AG10803 (cell line): ENCODE measurements around the gene EPAS1.

ENCODE experiments used
- DNase-seq: peaks from one replicate; pipeline ENCODE4 v3.0.0; 2010; ENCODE audit warnings: low read depth
- H3K4me3 ChIP-seq: 2 replicates; pipeline ENCODE4 v1.5.1; 2011; ENCODE audit warnings: mild to moderate bottlenecking, low read length, control low read depth
- TF ChIP-seq, protein P1 (sequence below): conservative IDR thresholded peaks from 2 replicates; pipeline ENCODE4 v1.5.1; 2011; ENCODE audit warnings: mild to moderate bottlenecking, low read length, control low read depth, inconsistent platforms

Gene EPAS1

DNA sequence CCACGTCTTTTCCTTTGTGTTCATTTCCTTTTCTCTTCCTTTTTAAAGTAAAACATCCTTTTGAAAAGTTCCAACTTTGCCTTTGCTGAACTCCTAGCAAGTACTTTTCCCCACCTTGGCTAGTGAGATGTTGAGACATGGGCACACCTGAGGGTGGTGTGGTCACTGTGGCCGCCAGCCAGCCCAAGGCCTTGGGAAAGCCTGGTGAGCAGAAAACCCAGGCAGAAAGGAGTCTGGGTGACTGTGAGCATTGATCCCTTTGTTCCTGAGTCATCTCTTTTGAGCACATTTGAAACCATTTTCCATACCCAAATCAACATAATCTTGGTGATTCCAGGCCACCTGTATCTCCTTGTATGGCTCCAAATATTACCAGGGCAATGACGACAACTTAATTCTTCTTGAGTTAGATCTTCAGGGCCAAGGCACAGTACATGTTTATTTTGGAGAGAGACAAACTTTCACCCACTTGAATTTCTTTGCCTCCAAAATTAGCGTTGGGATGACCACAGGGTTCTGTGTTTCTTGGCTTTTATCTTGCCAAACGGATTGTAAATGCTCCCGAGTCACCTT is 14.5 kb downstream of the EPAS1 start:
- DNase-seq = no peak
- H3K4me3 ChIP-seq = no peak overlapping the region
- TF ChIP-seq, protein P1, sequence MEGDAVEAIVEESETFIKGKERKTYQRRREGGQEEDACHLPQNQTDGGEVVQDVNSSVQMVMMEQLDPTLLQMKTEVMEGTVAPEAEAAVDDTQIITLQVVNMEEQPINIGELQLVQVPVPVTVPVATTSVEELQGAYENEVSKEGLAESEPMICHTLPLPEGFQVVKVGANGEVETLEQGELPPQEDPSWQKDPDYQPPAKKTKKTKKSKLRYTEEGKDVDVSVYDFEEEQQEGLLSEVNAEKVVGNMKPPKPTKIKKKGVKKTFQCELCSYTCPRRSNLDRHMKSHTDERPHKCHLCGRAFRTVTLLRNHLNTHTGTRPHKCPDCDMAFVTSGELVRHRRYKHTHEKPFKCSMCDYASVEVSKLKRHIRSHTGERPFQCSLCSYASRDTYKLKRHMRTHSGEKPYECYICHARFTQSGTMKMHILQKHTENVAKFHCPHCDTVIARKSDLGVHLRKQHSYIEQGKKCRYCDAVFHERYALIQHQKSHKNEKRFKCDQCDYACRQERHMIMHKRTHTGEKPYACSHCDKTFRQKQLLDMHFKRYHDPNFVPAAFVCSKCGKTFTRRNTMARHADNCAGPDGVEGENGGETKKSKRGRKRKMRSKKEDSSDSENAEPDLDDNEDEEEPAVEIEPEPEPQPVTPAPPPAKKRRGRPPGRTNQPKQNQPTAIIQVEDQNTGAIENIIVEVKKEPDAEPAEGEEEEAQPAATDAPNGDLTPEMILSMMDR = no peak

DNA sequence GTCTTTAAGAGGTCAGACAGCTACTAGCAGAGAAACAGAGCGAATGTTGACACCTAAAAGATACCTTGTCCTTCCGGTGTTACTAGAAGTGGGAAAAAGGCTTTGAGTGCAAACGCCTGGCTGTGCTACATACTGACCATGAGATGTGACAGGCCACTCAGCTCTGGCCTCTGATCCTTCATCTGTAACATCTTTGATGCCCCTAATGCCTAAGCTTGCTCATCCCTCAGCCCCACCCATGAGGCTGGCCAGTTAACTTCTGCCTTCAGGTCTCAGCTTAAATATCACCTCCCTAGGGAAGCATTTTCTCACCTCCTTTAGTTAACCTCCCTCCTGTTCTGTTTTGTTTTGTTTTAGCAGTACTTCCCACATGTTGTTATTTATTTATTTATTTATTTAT is 15.9 kb downstream of the EPAS1 start:
- TF ChIP-seq, protein P1 = no peak
- DNase-seq = no peak

DNA sequence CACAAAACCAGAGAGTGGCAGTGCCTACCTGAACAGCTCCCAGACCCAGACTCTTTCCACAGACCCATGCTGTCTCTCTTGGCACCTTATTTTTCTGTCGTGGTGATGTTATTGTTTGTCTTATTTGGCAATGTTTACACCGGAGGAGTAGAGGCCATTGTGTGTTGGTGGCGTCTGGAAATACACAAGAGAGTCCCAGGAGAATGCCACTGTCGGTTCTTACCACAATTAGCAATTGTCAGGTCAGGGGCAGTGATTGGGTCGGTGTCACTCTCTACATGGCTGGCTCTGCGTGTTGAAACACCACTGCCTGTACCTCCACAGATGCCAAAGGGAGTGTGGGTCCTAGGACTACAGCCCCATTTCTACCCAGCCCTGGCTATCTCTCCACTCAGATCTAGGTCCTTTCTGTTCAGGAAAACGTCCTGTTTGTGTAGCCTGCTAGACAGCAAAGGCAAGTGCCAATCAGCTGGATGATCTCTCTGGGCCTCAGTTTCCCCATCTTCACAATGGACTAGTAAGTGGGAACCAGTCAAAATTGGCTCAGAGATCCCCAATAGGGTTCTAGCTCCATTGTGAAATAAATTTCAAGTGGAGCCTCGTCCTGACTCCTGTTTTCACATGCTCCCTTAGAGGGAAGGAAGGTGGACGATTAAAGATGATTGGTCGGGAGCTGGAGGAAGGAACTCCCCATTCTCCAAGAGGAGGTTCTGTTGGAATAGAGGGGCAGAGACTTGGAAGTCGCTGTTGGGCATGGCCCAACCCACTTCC is 17.0 kb downstream of the EPAS1 start:
- no peak for DNase-seq
- no peak overlapping the region for H3K4me3 ChIP-seq
- TF ChIP-seq, protein P1 = no peak

More for the DNA sequence above, 15.9 kb downstream of the EPAS1 start:
- no peak overlapping the region for H3K4me3 ChIP-seq

DNA sequence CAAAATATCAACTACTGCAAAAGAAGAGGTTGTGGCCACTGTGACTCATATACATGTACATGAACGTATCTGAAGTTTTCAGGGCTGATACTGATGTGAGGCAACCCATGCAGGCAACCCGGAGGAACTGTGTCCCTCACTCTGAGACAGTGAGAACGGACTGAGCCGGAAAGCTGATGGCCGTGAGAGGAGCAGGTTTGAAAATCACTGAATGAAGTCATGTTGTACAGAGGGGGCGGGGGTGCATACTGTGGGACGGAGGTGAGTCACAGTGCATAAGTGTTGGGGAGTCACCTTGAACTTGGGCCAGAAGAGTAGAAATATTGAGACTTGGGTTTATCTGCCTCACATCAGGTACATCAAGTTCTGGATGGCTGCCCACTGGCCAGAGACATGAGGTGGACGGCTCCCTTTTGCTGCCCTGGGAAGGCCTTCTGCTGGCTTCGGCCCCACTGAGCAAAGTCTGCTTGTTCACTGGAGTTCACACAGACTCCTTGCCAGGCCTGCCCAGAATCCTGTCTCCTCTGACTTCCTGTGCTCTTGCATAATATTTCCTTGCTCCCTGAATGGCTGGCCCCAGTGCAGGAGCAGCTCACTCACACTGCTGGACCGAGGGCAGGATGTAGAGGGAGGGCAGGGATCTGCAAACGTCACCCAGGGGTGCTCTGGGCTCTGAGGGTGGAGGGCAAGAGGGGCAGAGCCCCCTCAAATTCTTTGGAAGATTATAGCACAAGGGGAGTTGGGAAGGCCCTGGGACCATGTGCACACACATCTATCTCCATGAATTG is 18.1 kb downstream of the EPAS1 start:
- H3K4me3 ChIP-seq = peak overlapping the region; percentile 20; the same call in 1 of the 2 replicates
- DNase-seq = peak; percentile 96
- TF ChIP-seq, protein P1 = no peak

DNA sequence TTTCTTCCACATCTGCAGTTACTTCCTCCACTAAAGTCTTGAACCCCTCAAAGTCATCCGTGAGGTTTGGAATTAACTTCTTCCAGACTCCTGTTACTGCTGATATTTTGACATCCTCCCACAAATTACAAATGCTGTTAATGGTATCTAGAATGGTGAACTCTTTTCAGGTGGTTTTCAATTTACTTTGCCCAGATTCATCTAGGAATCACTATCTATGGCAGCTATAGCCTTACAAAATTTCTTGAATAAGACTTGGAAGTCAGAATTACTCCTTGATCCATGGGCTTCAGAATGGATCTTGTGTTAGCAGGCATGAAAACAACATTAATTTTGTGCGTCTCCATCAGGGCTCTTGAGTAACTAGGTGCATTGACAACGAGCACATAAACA is 19.9 kb downstream of the EPAS1 start:
- no peak for DNase-seq
- TF ChIP-seq, protein P1 = no peak
- H3K4me3 ChIP-seq = no peak overlapping the region

DNA sequence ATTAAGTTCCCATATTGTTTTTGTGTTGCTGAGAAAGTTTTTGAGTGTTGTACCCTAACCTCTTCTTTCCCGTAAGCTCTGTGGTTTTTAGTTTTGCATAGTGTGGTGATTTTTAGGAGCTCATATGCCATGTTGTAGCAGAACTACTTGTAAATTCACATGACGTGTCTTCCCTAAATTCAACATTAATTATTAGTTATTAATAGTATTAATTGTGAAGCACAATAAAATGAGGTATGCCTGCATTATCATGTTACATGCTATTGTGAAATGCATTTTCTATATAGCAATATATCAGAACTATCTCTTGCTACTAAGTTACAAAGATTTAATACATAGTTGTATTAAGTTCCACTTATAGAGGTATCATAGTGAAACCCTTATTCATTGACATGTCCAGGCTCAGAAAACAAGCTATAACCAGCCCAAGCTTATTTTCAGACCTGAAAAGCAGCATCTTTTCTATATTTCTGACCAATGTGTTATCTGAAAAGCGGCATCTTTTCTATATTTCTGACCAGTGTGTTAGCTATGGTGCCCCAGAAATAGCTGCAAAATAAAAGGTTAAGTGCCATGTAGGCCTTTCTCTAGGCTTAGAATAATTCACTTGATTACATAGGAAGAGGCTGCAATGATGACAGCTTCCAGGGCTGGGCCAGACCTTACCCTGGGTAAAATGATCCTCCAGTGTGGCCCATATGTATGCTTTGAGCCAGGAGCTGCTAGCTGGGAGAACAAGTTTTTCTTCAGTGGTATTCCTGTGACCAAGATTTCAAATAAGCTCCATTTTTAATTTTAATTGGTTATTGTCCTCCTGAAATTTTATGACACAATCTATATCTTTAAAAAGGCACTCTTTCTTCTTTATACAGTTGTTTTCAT is 21.6 kb downstream of the EPAS1 start:
- H3K4me3 ChIP-seq = no peak overlapping the region
- DNase-seq = no peak
- TF ChIP-seq, protein P1 = no peak
